SHP77 (cell line): Measurements from ENCODE around the gene CCDC148.
"Not testable (repeated sequence)": the region's sequence is repeated elsewhere in the genome, so short reads cannot be mapped to it uniquely, and the experiment has no call there.

Experiments
- DNase-seq, 2 experiments: peaks; one replicate each; lab custom pipeline; 2025; lab: John Stamatoyannopoulos, UW

The CCDC148 gene

GRCh38 chr2:158291544-158292180 lies 164.9 kb downstream of the CCDC148 start:
- no peak for DNase-seq

GRCh38 chr2:158290225-158290624 lies 166.3 kb downstream of the CCDC148 start:
- DNase-seq: no peak

- no peak for DNase-seq
These were observed 179.7 kb downstream of the CCDC148 start for GRCh38 chr2:158276619-158277471.

DNA sequence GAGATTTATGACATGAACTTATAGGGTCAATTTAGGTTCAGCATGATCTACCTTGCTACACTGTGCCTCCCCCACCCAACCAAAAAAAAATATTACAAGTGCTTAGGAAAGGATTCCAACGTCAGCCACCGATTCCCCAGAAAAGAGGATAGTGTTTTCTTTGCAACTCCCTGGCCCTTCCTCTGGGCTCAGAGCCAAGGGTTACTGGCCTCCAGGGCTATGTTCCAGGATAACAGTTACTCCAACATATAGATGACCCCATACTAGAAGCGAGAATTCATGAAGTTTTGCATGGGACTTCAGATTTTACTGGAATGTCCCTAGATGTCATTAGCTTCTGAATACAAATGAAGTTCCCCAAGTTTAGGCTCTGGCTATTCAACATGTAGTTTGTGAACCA lies 182.8 kb downstream of the CCDC148 start:
- DNase-seq: peak in 1 of 2 experiments; percentile 26

DNA sequence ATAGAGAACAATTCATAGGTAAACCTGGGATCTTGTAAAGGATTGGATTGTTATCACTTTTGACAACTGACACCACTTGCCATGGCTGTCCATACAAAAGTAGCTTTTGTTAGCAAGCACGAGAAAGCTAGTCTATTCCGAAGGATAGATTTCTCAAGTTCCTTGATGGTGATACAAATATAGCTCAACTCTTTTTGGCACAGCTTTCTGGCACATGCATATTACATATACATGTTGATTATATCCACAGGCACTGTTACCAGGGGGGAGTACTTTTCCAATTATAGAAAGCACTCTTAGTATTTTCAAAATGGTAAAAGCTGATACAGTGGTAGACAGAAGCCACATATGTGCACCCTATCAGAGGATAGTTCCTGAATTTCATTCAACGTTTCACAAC lies 186.0 kb downstream of the CCDC148 start:
- DNase-seq: no peak

DNA sequence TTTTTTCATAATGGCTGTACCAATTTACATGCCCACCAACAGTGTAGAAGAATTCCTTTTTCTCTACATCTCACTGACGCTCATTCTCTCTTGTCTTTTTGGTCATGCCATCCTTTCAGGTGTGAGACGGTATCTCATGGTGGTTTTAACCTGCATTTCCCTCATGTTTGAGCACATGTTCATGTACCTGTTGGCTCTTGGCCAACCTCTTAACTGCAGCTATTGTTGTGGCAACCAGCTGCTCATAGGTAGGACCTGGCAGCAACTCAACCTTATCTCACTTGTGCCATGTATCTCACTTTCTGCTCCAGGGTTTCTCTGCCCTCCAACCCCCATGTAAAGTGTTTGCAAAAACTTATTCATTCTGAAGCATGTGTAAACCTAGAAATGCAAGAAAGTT lies 187.4 kb downstream of the CCDC148 start:
- DNase-seq: no peak

DNA sequence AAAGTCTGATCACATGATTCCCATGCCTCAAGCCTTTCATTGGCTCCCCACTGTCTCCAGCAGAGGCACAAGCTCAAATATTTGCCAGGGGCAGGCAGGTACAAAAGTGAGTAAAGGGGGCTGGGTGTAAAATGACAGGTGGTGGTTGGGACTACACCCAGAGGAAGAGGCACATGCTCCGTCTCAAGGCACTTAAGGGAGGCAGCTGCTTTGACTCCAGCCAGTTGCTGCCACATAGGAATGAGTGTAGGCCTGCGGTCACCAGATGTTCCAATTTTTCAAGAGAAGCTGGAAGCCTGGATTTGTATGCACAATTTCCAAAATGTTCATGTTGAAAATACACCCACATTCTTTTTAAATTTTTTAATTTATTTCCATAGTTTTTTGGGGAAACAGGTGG lies 190.4 kb downstream of the CCDC148 start:
- peak; percentile 9 to 17 for DNase-seq

DNA sequence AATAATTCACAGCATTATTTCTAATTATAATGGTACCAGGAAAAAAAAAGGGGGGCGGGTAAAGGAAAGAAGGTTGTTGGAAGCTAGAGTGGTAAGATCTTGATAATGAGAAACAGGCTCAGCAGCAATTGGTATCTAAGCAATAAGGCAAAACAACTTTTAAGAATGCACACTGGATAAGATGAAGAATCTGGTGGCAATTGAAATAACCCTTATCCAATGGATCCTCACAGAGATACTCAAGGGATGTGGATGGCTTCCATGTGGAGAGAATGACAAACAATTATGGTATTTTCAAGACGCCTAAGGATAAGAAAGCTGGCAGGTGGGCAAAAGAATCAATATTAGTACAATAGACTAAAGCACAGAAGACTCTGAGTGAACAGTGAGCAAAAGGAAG lies 201.3 kb downstream of the CCDC148 start:
- DNase-seq: no peak

- DNase-seq: no peak
These were observed 203.4 kb downstream of the CCDC148 start for GRCh38 chr2:158253170-158253569.

GRCh38 chr2:158251356-158251755 lies 205.2 kb downstream of the CCDC148 start:
- DNase-seq: no peak

DNA sequence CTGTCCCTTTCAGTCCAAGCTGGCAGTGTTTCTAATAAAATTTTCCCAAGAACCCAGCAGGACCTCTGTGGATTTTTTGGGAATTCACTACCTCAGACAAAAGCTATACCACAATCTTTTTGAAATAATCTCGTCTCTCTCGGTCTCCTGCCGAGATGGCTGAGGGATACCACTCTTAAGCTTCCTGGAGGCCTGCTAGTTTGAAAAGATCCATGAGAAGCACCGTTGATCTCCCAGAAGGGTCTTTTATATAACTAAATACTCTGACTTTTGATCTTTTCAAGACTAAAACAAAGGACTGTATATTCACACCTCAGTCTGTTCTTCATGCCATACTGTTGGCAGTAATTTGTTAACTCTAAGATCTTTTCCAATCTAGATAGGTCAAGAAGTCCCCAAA lies 213.2 kb downstream of the CCDC148 start:
- no peak for DNase-seq

DNA sequence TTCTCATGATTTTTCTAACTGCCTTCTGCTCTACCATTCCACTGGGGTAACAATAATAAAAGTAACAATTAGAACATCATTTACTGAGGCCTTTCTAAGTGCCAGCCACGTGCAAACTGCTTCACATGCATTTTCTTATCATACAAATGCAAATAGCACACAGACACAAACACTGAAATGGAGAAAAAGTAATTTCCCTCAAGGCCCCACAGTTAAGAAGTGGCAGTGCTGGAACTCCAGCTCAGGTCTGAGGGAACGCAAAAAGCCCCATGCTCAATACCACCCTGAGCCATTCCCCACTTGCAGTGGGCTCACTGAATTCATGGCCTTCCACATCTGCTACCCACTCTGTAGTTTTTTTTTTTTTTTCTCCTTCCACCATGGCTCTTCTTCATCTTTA lies 214.3 kb downstream of the CCDC148 start:
- DNase-seq: no peak

GRCh38 chr2:158240975-158241374 lies 215.6 kb downstream of the CCDC148 start:
- DNase-seq: no peak

DNA sequence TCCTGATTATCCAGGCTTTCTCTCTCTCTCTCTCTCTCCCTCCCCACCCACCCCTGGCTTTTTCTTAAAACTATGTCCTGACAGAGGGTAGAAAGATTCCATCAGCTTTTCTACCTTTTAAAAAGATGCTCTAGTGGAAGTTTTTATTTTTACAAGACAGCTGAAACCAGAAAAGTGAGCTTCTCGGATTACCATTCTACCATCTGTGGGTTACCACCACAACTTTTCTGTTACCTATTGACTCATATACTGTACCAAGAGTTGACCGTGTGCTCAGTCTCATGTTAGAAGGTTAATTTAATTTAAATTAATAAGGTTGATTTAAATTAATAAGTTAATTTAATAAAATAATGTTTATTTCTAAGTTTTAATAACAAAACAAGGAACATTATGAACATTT lies 217.3 kb downstream of the CCDC148 start:
- no peak for DNase-seq

- DNase-seq: no peak
These were observed 222.1 kb downstream of the CCDC148 start for GRCh38 chr2:158234497-158234896.

DNA sequence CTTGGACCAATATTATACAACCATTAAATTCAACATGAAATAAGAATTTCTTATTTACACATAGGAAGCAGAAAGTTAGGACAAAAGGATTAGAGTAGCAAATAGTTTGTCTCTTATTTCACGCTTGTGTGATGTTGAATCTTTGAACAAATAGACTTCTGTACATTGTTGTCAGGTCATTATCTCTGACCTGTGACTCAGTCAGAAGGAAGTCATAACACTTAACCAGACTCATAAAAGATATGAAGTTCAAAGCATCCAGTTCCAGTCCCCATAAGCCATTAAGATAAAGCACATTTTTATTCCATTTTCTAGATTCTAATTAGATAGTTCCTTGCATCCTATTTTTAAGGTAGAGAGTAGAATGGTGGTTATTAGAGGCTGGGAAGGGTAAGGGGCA lies 224.1 kb downstream of the CCDC148 start:
- no peak for DNase-seq

DNA sequence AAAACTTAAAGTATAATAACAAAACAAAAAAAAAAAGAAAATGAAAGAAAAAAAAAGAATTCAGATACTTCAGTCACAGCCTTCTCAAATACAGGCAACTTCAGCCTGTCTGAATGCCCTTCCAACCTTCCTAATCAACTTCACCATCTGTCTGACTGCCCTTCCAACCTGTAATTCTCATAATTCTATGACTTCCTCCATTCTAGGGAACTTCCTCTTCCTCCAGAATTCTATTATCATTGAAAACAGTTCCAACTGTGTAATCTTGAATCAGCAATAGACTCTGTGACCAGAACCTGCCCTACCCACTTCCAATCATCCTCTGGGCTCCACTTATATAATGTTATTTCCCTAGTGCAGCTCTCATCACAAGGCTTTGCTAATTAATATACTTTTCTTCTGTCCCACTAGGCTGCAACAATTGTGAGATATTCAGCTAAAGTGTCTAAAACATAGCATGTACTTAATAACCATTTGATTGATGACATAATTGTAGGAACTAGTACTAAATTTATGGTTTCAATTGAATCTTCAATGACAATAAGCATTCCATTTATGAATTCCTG lies 227.5 kb downstream of the CCDC148 start:
- no peak for DNase-seq

DNA sequence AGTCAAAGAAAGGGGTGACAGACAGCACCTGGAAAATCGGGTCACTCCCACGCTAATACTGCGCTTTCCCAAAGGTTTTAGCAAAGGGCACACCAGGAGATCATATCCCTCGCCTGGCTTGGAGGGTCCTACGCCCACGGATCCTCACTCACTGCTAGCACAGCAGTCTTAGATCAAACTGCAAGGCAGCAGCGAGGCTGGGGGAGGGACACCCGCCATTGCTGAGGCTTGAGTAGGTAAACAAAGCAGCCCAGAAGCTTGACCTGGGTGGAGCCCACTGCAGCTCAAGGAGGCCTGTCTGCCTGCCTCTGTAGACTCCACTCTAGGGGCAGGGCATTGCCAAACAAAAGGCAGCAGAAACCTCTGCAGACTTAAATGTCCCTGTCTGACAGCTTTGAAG lies 233.5 kb downstream of the CCDC148 start:
- not testable (repeated sequence) for DNase-seq

DNA sequence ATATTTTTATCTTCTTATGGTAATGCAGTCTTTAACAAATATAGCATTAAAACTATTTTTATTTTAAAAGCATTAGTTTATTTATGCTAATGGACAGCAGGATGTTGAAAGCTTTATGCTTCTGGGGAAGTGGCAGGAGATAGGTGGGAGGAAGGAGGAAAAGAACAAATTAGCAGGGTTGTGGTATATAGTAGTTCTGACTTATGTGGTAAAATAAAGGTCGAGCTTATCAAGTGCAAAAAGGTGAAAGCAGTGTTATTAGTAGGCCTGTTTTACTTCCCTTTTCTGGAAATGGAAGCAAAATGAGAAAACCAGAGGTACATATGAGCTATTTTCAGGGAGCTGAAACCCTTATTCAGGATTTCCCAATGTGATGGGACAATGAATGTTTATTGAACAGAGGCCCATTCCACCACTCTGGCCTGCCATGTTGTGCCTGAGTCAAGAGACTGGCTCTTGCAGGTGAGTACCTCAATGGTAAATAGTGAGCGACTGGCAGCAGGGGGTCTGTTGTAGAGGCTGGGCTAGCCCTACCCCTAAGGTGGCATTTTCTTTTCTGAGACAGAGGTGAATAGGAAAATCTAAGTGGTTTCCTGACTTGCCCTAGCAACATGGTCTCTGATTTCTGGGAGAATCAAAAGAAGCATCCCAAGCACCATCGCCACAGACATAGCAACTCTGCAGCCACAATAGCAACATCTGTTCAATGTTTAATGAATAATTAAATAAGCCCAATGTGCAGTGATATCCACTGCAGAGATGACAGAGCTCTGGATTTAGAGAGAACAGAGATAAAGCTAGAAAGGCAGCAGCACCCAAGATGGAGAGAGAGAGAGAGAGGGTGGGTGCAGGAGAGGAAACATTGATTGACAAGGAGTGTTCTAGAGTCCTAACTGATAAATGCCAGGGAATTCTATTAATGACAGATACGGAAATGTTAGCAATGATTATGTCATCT lies 235.2 kb downstream of the CCDC148 start:
- DNase-seq: no peak

- no peak for DNase-seq
These were observed 239.0 kb downstream of the CCDC148 start for GRCh38 chr2:158217593-158217992.

DNA sequence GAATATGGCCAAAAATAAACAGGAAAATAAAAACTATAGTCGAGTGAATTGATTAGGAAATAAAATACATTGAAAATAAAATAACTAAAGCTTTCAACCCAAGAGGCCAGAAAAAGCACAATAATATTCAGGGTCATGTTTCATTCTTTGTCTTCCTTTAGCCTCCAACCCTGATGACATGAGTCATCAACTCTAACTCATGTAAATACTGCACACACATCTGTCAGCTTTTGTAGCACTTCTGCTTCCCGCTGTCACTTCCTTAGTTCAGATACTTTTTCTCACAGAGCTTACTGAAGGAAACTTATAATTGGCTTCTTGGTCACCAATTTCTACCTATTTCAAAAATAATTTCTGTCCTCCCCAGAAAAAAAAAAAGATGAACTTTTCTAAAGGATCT lies 242.1 kb downstream of the CCDC148 start:
- DNase-seq: peak in 1 of 2 experiments; percentile 38

DNA sequence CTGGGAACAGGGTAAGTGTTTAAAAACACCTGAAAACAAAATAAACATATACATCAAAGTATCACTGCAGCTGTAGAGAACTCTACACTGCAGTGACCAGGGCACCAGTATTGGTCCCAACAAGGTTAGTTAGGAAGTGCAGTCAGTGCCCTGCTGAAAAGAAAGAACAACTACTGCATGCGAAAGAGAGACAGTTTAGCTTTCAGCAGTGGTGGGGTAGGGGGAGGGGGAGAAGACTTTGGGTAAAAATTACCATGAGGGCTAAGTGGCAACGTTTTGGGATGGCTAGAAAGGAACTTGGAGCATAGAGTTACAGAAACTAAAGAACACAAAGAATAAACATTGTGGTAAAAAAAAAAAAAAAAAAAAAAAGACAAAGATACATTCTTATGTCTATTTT lies 242.8 kb downstream of the CCDC148 start:
- no peak for DNase-seq
